Uterus (tissue), 4 donors: ENCODE measurements around the gene PLCG2. TPM values are rescaled to one million over a fixed set of nuclear protein-coding genes. Genes with fewer than 3 reads are reported as not detected.

Experiments
- DNase-seq, 2 donors: peaks; one replicate each; pipeline ENCODE4 v3.0.0-alpha.2; 2019 to 2020
- H3K27ac ChIP-seq, 2 donors: fragments of 200-600 bp; sonication (generic); 1 replicate in 1 of 2; 2 replicates in 1 of 2; pipeline ENCODE4 v1.5.1; 2016 to 2018
- H3K27me3 ChIP-seq, 2 donors: fragments of 200-600 bp; sonication (generic); one replicate each; pipeline ENCODE4 v1.5.1; 2018 to 2019; ENCODE audit warnings: control low read depth in 1 of 2
- H3K36me3 ChIP-seq, 2 donors: fragments of 200-600 bp; sonication (generic); one replicate each; pipeline ENCODE4 v1.5.1; 2019; ENCODE audit warnings: control low read depth in 1 of 2
- H3K4me1 ChIP-seq, 2 donors: fragments of 200-600 bp; sonication (generic); one replicate each; pipeline ENCODE4 v1.5.1; 2018 to 2019; ENCODE audit warnings: control low read depth in 1 of 2
- H3K4me3 ChIP-seq, 2 donors: fragments of 200-600 bp; sonication (generic); 1 replicate in 1 of 2; 2 replicates in 1 of 2; pipeline ENCODE4 v1.5.1; 2018 to 2019; ENCODE audit warnings: mild to moderate bottlenecking in 1 of 2
- H3K9me3 ChIP-seq, 2 donors: fragments of 200-600 bp; sonication (generic); one replicate each; pipeline ENCODE4 v1.5.1; 2019; ENCODE audit warnings: control low read depth in 1 of 2
- CTCF ChIP-seq, 4 experiments: fragments of 200-600 bp in 2 of 4; fragments of 450-650 bp in 2 of 4; sonication (generic) in 2 of 4; IDR thresholded peaks; one replicate each; pipeline ENCODE4 v1.5.1; 2016 to 2019; ENCODE audit warnings: antibody characterized with exemption in 4 of 4, mild to moderate bottlenecking in 2 of 4, moderate library complexity in 1 of 4
- POLR2A ChIP-seq, 2 donors: fragments of 450-650 bp; IDR thresholded peaks; one replicate each; pipeline ENCODE4 v1.6.1; 2016; ENCODE audit warnings: antibody characterized with exemption in 2 of 2, mild to moderate bottlenecking in 1 of 2, moderate library complexity in 1 of 2
- intact Hi-C: fragments of 100-400 bp; cut with DNase I; formaldehyde crosslinking; loops from one replicate; pipeline ENCODE4 v1.15.1; 2023; ENCODE audit warnings: low total_unique reads
- total RNA-seq, 4 donors: library from RNA; depleted of rRNA in 3 of 4; stranded (reverse); fragments of >200 nt in 3 of 4; gene quantifications; one replicate each; pipeline versions ENCODE4 v1.1.0 to v1.2.4, GENCODE V29; 2014 to 2023
- donor health status: DM: yes; HTN: yes; CAD: no.

PLCG2 gene
- total RNA-seq, 4 donors from 2014 or later: 11.2 to 39.4 (median 18.8) TPM

GRCh38 chr16:81809567-81809966 lies 30.5 kb downstream of the PLCG2 start:
- Histone ChIP-seq H3K27me3 (no peaks in the 10 kb centered on the region), H3K4me1 (no peaks in the 10 kb centered on the region), H3K27ac (no peak overlapping the region), H3K4me3 (no peak overlapping the region), H3K9me3 (no peaks in the 10 kb centered on the region), H3K36me3 (no peaks in the 10 kb centered on the region)
- no peak for DNase-seq
- no peak for TF ChIP-seq CTCF (IDR thresholded peaks at IDR 0.05)
- TF ChIP-seq POLR2A (IDR thresholded peaks at IDR 0.05): no peak
- intact Hi-C loops: no loop called here

GRCh38 chr16:81810361-81810760 lies 31.3 kb downstream of the PLCG2 start:
- intact Hi-C loops: no loop called here

DNA sequence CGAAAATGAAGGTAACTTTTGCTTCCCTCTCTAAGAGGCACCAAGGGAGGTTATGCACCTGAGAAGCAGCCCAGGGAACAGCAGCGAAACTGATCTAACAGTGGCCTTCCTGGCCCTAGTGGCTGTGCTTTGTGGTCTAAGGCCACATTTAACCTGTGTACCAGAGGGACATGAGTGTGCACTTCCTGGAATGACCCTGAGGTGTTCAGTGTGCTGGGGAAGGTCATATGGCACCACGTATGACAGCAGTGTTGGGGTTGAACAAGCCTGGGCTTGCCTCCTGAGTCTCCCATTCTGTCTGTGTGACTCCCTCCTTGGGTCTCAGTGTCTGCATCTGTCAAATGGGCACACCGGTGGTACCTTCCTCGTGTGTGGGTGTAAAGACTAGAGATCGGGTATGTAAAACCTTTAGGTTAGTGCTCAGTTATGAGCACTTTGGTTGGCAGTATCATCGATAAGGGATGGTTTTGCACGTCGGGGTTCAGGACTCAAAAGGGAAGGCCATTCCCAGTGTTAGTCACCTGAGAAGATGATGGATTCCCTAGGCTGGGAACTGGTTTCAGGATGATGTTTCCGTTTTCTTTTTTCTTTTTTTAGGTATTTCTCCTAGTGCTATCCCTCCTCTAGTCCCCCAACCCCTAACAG lies 31.9 kb downstream of the PLCG2 start:
- intact Hi-C loops: no loop called here
- TF ChIP-seq POLR2A (IDR thresholded peaks at IDR 0.05) (no peak), CTCF (IDR thresholded peaks at IDR 0.05) (no peak)
- Histone ChIP-seq H3K36me3 (no peaks in the 10 kb centered on the region), H3K27ac (no peak overlapping the region), H3K4me3 (no peak overlapping the region), H3K27me3 (no peaks in the 10 kb centered on the region), H3K4me1 (no peaks in the 10 kb centered on the region), H3K9me3 (no peaks in the 10 kb centered on the region)
- DNase-seq: no peak

More at GRCh38 chr16:81810361-81810760, 31.3 kb downstream of the PLCG2 start:
- Histone ChIP-seq H3K9me3 (no peaks in the 10 kb centered on the region), H3K4me3 (no peak overlapping the region), H3K36me3 (no peaks in the 10 kb centered on the region), H3K4me1 (no peaks in the 10 kb centered on the region), H3K27me3 (no peaks in the 10 kb centered on the region), H3K27ac (no peak overlapping the region)
- no peak for DNase-seq
- no peak for TF ChIP-seq POLR2A (IDR thresholded peaks at IDR 0.05)
- no peak for TF ChIP-seq CTCF (IDR thresholded peaks at IDR 0.05)

- Histone ChIP-seq H3K27ac (peak overlapping the region in 1 of 2 donors; percentile 33), H3K27me3 (no peaks in the 10 kb centered on the region), H3K4me3 (no peak overlapping the region), H3K4me1 (no peaks in the 10 kb centered on the region), H3K9me3 (no peaks in the 10 kb centered on the region), H3K36me3 (no peaks in the 10 kb centered on the region)
- DNase-seq: no peak
- TF ChIP-seq POLR2A (IDR thresholded peaks at IDR 0.05): no peak
- intact Hi-C loops: no loop called here
Measured at GRCh38 chr16:81813648-81814047, 34.6 kb downstream of the PLCG2 start.

GRCh38 chr16:81814751-81815428 lies 35.8 kb downstream of the PLCG2 start:
- Histone ChIP-seq H3K27ac (peak overlapping the region; percentile 24 to 67), H3K4me3 (no peak overlapping the region), H3K36me3 (no peaks in the 10 kb centered on the region), H3K4me1 (no peaks in the 10 kb centered on the region), H3K27me3 (no peaks in the 10 kb centered on the region), H3K9me3 (no peaks in the 10 kb centered on the region)
- intact Hi-C loops: no loop called here
- no peak for DNase-seq
- TF ChIP-seq POLR2A (IDR thresholded peaks at IDR 0.05) (no peak), CTCF (IDR thresholded peaks at IDR 0.05) (no peak)
